OCI-LY1 (cell line): Measurements from ENCODE around the gene INPP5K.

Source experiments
- EZH2 ChIP-seq: fragments of 200-600 bp; sonication (generic), shearing (Covaris generic); IDR thresholded peaks from 2 replicates; pipeline ENCODE4 v1.8.0; 2017; ENCODE audit warnings: borderline replicate concordance, mixed run types, mild to moderate bottlenecking, antibody characterized with exemption, low read length, moderate library complexity, mixed read lengths
- TF ChIP-seq, protein P1 (sequence below): fragments of 200-600 bp; sonication (generic), shearing (Covaris generic); IDR thresholded peaks from 2 replicates; pipeline ENCODE4 v1.5.1; 2017; ENCODE audit warnings: mild to moderate bottlenecking, antibody characterized with exemption, low read length, moderate library complexity, mixed read lengths

DNA sequence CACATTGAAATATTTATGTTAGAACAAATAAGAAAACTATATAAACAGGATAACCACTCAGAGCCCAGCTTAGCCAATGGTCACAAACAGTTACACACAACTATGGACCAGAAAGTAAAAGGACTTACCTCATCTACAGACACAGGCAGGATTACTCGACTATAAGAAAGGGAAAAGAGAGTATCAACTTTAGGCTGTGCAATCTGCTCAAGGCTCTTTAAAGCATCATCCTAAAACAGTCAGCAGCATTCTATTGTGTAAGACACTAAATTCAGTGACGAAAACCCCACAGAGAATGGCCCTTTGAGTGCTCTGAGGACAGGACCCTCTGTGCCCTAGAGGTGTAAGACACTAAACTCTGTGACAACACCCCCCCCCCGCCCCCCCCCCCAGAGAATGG lies 42.0 kb upstream of the INPP5K start:
- TF ChIP-seq, protein P1, sequence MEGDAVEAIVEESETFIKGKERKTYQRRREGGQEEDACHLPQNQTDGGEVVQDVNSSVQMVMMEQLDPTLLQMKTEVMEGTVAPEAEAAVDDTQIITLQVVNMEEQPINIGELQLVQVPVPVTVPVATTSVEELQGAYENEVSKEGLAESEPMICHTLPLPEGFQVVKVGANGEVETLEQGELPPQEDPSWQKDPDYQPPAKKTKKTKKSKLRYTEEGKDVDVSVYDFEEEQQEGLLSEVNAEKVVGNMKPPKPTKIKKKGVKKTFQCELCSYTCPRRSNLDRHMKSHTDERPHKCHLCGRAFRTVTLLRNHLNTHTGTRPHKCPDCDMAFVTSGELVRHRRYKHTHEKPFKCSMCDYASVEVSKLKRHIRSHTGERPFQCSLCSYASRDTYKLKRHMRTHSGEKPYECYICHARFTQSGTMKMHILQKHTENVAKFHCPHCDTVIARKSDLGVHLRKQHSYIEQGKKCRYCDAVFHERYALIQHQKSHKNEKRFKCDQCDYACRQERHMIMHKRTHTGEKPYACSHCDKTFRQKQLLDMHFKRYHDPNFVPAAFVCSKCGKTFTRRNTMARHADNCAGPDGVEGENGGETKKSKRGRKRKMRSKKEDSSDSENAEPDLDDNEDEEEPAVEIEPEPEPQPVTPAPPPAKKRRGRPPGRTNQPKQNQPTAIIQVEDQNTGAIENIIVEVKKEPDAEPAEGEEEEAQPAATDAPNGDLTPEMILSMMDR, result no peak
- no peak for TF ChIP-seq EZH2
